A673 (cell line): ENCODE data around the gene BDKRB1.

Source experiments
- CTCF ChIP-seq: fragments of 300-800, 200-600 bp; sonication (generic); conservative IDR thresholded peaks from 2 replicates; pipeline ENCODE4 v1.5.1; 2017; ENCODE audit warnings: low read depth, mild to moderate bottlenecking, antibody characterized with exemption, low read length, moderate library complexity, mixed read lengths
- EZH2 ChIP-seq: fragments of 200-600 bp; sonication (generic); IDR thresholded peaks from 2 replicates; pipeline ENCODE4 v1.6.1; 2017; ENCODE audit warnings: borderline replicate concordance, low read depth, mild to moderate bottlenecking, mixed read lengths, antibody characterized with exemption, low read length; ENCODE audit not compliant: poor library complexity, severe bottlenecking

- no peak for TF ChIP-seq CTCF
- no peak for TF ChIP-seq EZH2
Measured at GRCh38 chr14:96243785-96244184, 12.2 kb upstream of the BDKRB1 start.
